Measurements from ENCODE around the gene SCRT2.

Gene SCRT2

DNA sequence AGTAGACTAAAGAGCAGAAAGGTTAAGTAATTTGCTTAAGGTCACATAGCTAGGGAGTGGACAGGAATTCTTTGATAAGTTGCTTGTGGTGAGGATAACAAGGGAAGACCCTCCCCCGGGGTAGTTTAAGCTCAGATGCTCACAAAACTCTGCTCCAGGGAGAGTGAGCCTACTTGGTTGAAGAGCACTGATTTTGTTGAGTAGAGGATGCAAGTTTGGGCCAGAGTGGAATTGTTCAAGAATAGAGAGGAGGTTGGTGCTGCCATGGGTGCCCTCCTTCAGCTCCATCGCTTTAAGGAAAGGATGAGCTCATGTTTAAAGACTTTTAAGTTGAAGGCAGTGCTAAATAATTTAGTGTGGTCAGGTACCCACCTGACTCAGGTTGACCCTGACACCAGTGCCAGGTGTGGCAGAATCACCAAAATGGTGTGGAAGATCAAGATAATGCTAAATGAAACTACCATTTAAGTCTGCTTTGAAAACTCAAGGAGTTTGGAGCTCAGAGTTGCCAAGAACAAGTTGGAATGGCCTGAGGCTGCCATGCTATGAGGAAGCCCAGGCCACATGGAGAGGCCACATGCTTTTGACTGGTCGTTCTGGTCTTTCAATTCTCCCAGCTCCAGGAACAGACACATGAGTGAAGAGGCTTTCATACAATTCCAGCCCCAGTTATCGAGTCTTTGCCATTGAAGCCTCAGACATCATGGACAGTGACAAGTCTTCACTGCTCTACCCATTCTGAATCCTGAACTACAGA is 57.5 kb downstream of the SCRT2 start:
- H3K36me3 ChIP-seq (replicated peaks), result no peaks in the 10 kb centered on the region
- TF ChIP-seq, protein P1, sequence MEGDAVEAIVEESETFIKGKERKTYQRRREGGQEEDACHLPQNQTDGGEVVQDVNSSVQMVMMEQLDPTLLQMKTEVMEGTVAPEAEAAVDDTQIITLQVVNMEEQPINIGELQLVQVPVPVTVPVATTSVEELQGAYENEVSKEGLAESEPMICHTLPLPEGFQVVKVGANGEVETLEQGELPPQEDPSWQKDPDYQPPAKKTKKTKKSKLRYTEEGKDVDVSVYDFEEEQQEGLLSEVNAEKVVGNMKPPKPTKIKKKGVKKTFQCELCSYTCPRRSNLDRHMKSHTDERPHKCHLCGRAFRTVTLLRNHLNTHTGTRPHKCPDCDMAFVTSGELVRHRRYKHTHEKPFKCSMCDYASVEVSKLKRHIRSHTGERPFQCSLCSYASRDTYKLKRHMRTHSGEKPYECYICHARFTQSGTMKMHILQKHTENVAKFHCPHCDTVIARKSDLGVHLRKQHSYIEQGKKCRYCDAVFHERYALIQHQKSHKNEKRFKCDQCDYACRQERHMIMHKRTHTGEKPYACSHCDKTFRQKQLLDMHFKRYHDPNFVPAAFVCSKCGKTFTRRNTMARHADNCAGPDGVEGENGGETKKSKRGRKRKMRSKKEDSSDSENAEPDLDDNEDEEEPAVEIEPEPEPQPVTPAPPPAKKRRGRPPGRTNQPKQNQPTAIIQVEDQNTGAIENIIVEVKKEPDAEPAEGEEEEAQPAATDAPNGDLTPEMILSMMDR (IDR thresholded peaks at IDR 0.05; ENCODE audit: low read depth, low read length, missing control alignments), result no peak
- in situ Hi-C loops (cut with HindIII; ENCODE audit: low pct_ligation_motif_present, low sequenced_read_pairs), result no loop called here
- H3K27ac ChIP-seq, result no peak overlapping the region
- DNase-seq, result no peak
- no peak overlapping the region for H3K4me3 ChIP-seq (ENCODE audit: low read depth, low read length)
- H3K27me3 ChIP-seq (replicated peaks), result no peaks in the 10 kb centered on the region

DNA sequence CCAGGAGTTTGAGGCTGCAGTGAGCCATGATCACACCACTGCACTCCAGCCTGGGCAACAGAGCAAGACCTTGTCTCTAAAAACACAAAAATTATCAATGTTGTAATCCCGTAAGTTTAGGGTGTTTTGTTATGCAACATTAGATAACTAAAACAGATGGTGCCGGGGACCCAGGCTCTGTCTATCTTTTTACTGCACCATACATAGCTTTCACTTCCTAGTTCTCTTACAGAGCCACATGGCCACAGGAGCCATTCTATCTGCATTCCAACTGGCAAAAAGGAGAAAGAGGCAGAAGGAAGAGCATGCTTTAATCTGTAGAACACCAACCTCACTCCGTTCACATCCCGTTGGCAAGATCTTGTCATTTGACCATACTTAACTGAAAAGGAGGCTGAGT is 60.1 kb downstream of the SCRT2 start:
- in situ Hi-C loops (cut with HindIII; ENCODE audit: low pct_ligation_motif_present, low sequenced_read_pairs), result no loop called here
- peaks cover 19% of the 10 kb centered on the region for H3K27me3 ChIP-seq (replicated peaks)
- H3K27ac ChIP-seq, result no peak overlapping the region
- TF ChIP-seq, protein P1 (IDR thresholded peaks at IDR 0.05; ENCODE audit: low read depth, low read length, missing control alignments), result no peak
- no peaks in the 10 kb centered on the region for H3K36me3 ChIP-seq (replicated peaks)
- H3K4me3 ChIP-seq (ENCODE audit: low read depth, low read length), result no peak overlapping the region
- no peak for DNase-seq

DNA sequence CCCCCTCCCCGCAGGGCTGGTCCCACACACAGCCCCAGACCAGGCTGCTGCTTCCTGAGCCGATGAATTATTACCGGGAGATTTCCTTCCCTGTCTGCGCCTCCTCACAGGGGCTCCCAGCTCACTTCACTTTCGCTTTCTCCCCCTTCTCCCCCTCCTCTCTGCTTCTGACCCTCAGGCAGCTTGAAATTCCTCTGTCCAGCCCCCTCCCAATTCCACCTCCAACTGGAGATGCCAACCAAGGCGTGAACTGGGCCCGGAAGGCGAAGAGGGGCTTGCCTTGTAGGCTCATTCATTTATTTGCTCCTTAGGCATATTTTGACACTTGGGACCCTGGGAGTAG is 63.8 kb downstream of the SCRT2 start:
- TF ChIP-seq, protein P1 (IDR thresholded peaks at IDR 0.05; ENCODE audit: low read depth, low read length, missing control alignments), result no peak
- H3K27me3 ChIP-seq (replicated peaks), result peaks cover 32% of the 10 kb centered on the region
- no peak overlapping the region for H3K4me3 ChIP-seq (ENCODE audit: low read depth, low read length)
- H3K27ac ChIP-seq, result no peak overlapping the region
- H3K36me3 ChIP-seq (replicated peaks), result no peaks in the 10 kb centered on the region
- in situ Hi-C loops (cut with HindIII; ENCODE audit: low pct_ligation_motif_present, low sequenced_read_pairs), result no loop called here
- no peak for DNase-seq

All from brain microvascular endothelial cell (primary cell).